GM21515 (cell line): Measurements from ENCODE around the gene DOK5.
"Not testable (repeated sequence)": the region's sequence is repeated elsewhere in the genome, so short reads cannot be mapped to it uniquely, and the experiment has no call there.

Source experiments
- ATAC-seq: cut with Tn5 transposase; IDR thresholded peaks from one replicate; pipeline ENCODE4 v1.9.1; 2021; ENCODE audit not compliant: unreplicated experiment

DOK5 gene

GRCh38 chr20:54475334-54476168 lies at the start of gene DOK5:
TSS of gene DOK5 (plus strand) at chr20:54475593. CDS start at chr20:54475947, 354 bp downstream.
- ATAC-seq = no peak

- ATAC-seq = no peak
These were observed 46.0 kb upstream of the DOK5 start for GRCh38 chr20:54429364-54429763.

- ATAC-seq = no peak
These were observed 44.0 kb upstream of the DOK5 start for GRCh38 chr20:54431156-54431944.

- no peak for ATAC-seq
These were observed 42.4 kb upstream of the DOK5 start for GRCh38 chr20:54432966-54433365.

- no peak for ATAC-seq
These were observed 41.8 kb upstream of the DOK5 start for GRCh38 chr20:54433636-54434035.

- ATAC-seq = no peak
These were observed 41.2 kb upstream of the DOK5 start for GRCh38 chr20:54434196-54434595.

GRCh38 chr20:54435015-54435414 lies 40.4 kb upstream of the DOK5 start:
- ATAC-seq = no peak

GRCh38 chr20:54436410-54436809 lies 39.0 kb upstream of the DOK5 start:
- not testable (repeated sequence) for ATAC-seq

GRCh38 chr20:54438166-54438565 lies 37.2 kb upstream of the DOK5 start:
- no peak for ATAC-seq

- ATAC-seq = no peak
These were observed 25.2 kb upstream of the DOK5 start for GRCh38 chr20:54450207-54450606.

GRCh38 chr20:54451171-54451570 lies 24.2 kb upstream of the DOK5 start:
- no peak for ATAC-seq

- ATAC-seq = no peak
These were observed 23.1 kb upstream of the DOK5 start for GRCh38 chr20:54452277-54452676.

GRCh38 chr20:54454982-54455381 lies 20.4 kb upstream of the DOK5 start:
- ATAC-seq = no peak

- ATAC-seq = no peak
These were observed 19.0 kb upstream of the DOK5 start for GRCh38 chr20:54456423-54456822.

- ATAC-seq = no peak
These were observed 18.4 kb upstream of the DOK5 start for GRCh38 chr20:54456961-54457360.

- ATAC-seq = no peak
These were observed 17.2 kb upstream of the DOK5 start for GRCh38 chr20:54458219-54458618.

GRCh38 chr20:54459279-54459678 lies 16.1 kb upstream of the DOK5 start:
- no peak for ATAC-seq

- ATAC-seq = no peak
These were observed 11.4 kb upstream of the DOK5 start for GRCh38 chr20:54464003-54464402.

GRCh38 chr20:54466127-54466526 lies 9.3 kb upstream of the DOK5 start:
- ATAC-seq = no peak

- no peak for ATAC-seq
These were observed 7.8 kb upstream of the DOK5 start for GRCh38 chr20:54467622-54468021.

GRCh38 chr20:54468082-54468481 lies 7.3 kb upstream of the DOK5 start:
- no peak for ATAC-seq

- ATAC-seq = no peak
These were observed 6.1 kb upstream of the DOK5 start for GRCh38 chr20:54469293-54469692.
